GM19240 (cell line): Measurements from ENCODE around the gene RBBP8NL.
"Not testable (repeated sequence)": the region's sequence is repeated elsewhere in the genome, so short reads cannot be mapped to it uniquely, and the experiment has no call there.

Experiments used
- DNase-seq: peaks from one replicate; pipeline ENCODE4 v3.0.0; 2011; ENCODE audit warnings: low spot score; ENCODE audit not compliant: insufficient read length

Gene RBBP8NL

GRCh38 chr20:62374331-62375152 lies 52.8 kb downstream of the RBBP8NL start:
- DNase-seq, result no peak

- not testable (repeated sequence) for DNase-seq
These were observed 53.6 kb downstream of the RBBP8NL start for GRCh38 chr20:62373631-62374179.

GRCh38 chr20:62372042-62372993 lies 55.0 kb downstream of the RBBP8NL start:
- no peak for DNase-seq

GRCh38 chr20:62371588-62372041 lies 55.7 kb downstream of the RBBP8NL start:
- DNase-seq, result no peak

- DNase-seq, result no peak
These were observed 56.3 kb downstream of the RBBP8NL start for GRCh38 chr20:62370807-62371587.

- DNase-seq, result no peak
These were observed 57.1 kb downstream of the RBBP8NL start for GRCh38 chr20:62370115-62370806.

GRCh38 chr20:62369815-62370114 lies 57.6 kb downstream of the RBBP8NL start:
- no peak for DNase-seq

GRCh38 chr20:62368976-62369814 lies 58.1 kb downstream of the RBBP8NL start:
- no peak for DNase-seq

- DNase-seq, result no peak
These were observed 58.9 kb downstream of the RBBP8NL start for GRCh38 chr20:62368392-62368975.

GRCh38 chr20:62367633-62368391 lies 59.5 kb downstream of the RBBP8NL start:
- no peak for DNase-seq

- no peak for DNase-seq
These were observed 60.2 kb downstream of the RBBP8NL start, which contains the start of gene LAMA5 for GRCh38 chr20:62367136-62367632. LAMA5 (minus strand) TSS chr20:62367312; CDS start chr20:62367245, 67 bp downstream.

GRCh38 chr20:62366370-62367135 lies 60.8 kb downstream of the RBBP8NL start:
- no peak for DNase-seq

GRCh38 chr20:62365814-62366369 lies 61.4 kb downstream of the RBBP8NL start:
- DNase-seq, result no peak

- no peak for DNase-seq
These were observed 62.2 kb downstream of the RBBP8NL start for GRCh38 chr20:62364911-62365736.

GRCh38 chr20:62363920-62364851 lies 63.2 kb downstream of the RBBP8NL start:
- DNase-seq, result no peak
